Body of pancreas (tissue), 4 donors: Measurements from ENCODE around the gene ASPM. TPM values are rescaled to one million over a fixed set of nuclear protein-coding genes. Genes with fewer than 3 reads are reported as not detected.
"Not testable (repeated sequence)": the region's sequence is repeated elsewhere in the genome, so short reads cannot be mapped to it uniquely, and the experiment has no call there.

Experiments used
- ATAC-seq: fragments of 150-250 bp; one replicate; pipeline ENCODE4 v1.9.1; 2016
- DNase-seq, 4 donors: peaks; one replicate each; pipeline ENCODE4 v3.0.0-alpha.2; 2019
- H3K27ac ChIP-seq, 4 donors: fragments of 200-600 bp; sonication (generic); 1 replicate in 3 of 4; 2 replicates in 1 of 4; pipeline versions ENCODE4 v1.5.1 to v1.6.1; 2016 to 2019; ENCODE audit warnings: mild to moderate bottlenecking in 1 of 4, mixed read lengths in 1 of 4, moderate library complexity in 1 of 4
- H3K27me3 ChIP-seq, 2 donors: fragments of 200-600 bp; sonication (generic); one replicate each; pipeline ENCODE4 v1.6.0; 2016; ENCODE audit warnings: mild to moderate bottlenecking in 1 of 2
- H3K36me3 ChIP-seq, 2 donors: fragments of 200-600 bp; sonication (generic); replicated peaks in 1 of 2; 2 replicates each; pipeline ENCODE4 v1.5.1; 2016; ENCODE audit warnings: low read depth in 2 of 2; ENCODE audit not compliant: insufficient read depth in 1 of 2
- H3K4me1 ChIP-seq: fragments of 200-600 bp; sonication (generic); one replicate; pipeline ENCODE4 v1.6.0; 2016
- H3K4me3 ChIP-seq, 2 donors: fragments of 200-600 bp; sonication (generic); 1 replicate in 1 of 2; 2 replicates in 1 of 2; pipeline ENCODE4 v1.5.1; 2016 to 2019
- H3K9me3 ChIP-seq, 3 donors: fragments of 200-600 bp; sonication (generic); 1 replicate in 2 of 3; 2 replicates in 1 of 3; pipeline ENCODE4 v1.5.1; 2016
- CTCF ChIP-seq, 7 experiments: fragments of 450-650 bp in 4 of 7; fragments of 200-600 bp in 3 of 7; sonication (generic) in 3 of 7; IDR thresholded peaks; one replicate each; pipeline ENCODE4 v1.5.1; 2016 to 2019; ENCODE audit warnings: antibody characterized with exemption in 7 of 7
- POLR2A ChIP-seq, 3 donors: fragments of 450-650 bp; IDR thresholded peaks; one replicate each; pipeline ENCODE4 v1.6.1; 2016; ENCODE audit warnings: antibody characterized with exemption in 3 of 3, mild to moderate bottlenecking in 2 of 3
- WGBS, 2 donors: methylation state at CpG; one replicate each; pipeline ENCODE4 v1.1.5; 2017; 5-methylcytosine and 5-hydroxymethylcytosine counted together
- intact Hi-C: fragments of 100-400 bp; cut with DNase I; formaldehyde crosslinking; loops from one replicate; pipeline ENCODE4 v1.15.1; 2023
- total RNA-seq, 2 donors: library from RNA; depleted of rRNA; stranded (reverse); fragments of >200 nt; gene quantifications; one replicate each; pipeline ENCODE4 v1.1.0, GENCODE V29; 2016

Gene ASPM
- total RNA-seq, 2 donors from 2014 or later = under 0.01 to 0.66 TPM

- no peaks in the 10 kb centered on the region for H3K4me1 ChIP-seq
- no peak overlapping the region for H3K27ac ChIP-seq
- intact Hi-C loops = no loop called here
- H3K27me3 ChIP-seq = no peaks in the 10 kb centered on the region
- H3K4me3 ChIP-seq = no peak overlapping the region
- DNase-seq (no peak), ATAC-seq (no peak)
- no peaks in the 10 kb centered on the region for H3K36me3 ChIP-seq
- TF ChIP-seq CTCF (IDR thresholded peaks at IDR 0.05) = no peak
- TF ChIP-seq POLR2A (IDR thresholded peaks at IDR 0.05) = no peak
- no peaks in the 10 kb centered on the region for H3K9me3 ChIP-seq
Observed at GRCh38 chr1:197049100-197049499, 97.4 kb downstream of the ASPM start.

GRCh38 chr1:197042676-197043341, 103.7 kb downstream of the ASPM start:
- no peaks in the 10 kb centered on the region for H3K4me1 ChIP-seq
- WGBS, 2 donors = 65 to 73% methylated on average over 4 of the region's 4 CpGs
- ATAC-seq = no peak

GRCh38 chr1:197041486-197042353, 104.7 kb downstream of the ASPM start:
- Histone ChIP-seq H3K27me3 (no peaks in the 10 kb centered on the region), H3K36me3 (no peaks in the 10 kb centered on the region), H3K4me3 (no peak overlapping the region), H3K4me1 (no peaks in the 10 kb centered on the region), H3K27ac (no peak overlapping the region), H3K9me3 (no peaks in the 10 kb centered on the region)
- intact Hi-C loops = no loop called here
- 54 to 67% methylated on average over 7 of the region's 7 CpGs for WGBS, 2 donors
- ATAC-seq (no peak), DNase-seq (no peak)
- no peak for TF ChIP-seq POLR2A (IDR thresholded peaks at IDR 0.05)
- TF ChIP-seq CTCF (IDR thresholded peaks at IDR 0.05) = no peak

More at GRCh38 chr1:197042676-197043341, 103.7 kb downstream of the ASPM start:
- H3K9me3 ChIP-seq = no peaks in the 10 kb centered on the region
- H3K27me3 ChIP-seq = no peaks in the 10 kb centered on the region
- H3K4me3 ChIP-seq = no peak overlapping the region
- H3K27ac ChIP-seq = no peak overlapping the region
- TF ChIP-seq CTCF (IDR thresholded peaks at IDR 0.05) = no peak
- no peak for TF ChIP-seq POLR2A (IDR thresholded peaks at IDR 0.05)
- intact Hi-C loops = no loop called here
- no peak for DNase-seq
- H3K36me3 ChIP-seq = no peaks in the 10 kb centered on the region

GRCh38 chr1:197036861-197037260, 109.6 kb downstream of the ASPM start:
- ATAC-seq (no peak), DNase-seq (no peak)
- Histone ChIP-seq H3K9me3 (no peaks in the 10 kb centered on the region), H3K36me3 (no peaks in the 10 kb centered on the region), H3K4me3 (no peak overlapping the region), H3K27me3 (no peaks in the 10 kb centered on the region), H3K27ac (no peak overlapping the region), H3K4me1 (no peaks in the 10 kb centered on the region)
- intact Hi-C loops = no loop called here
- TF ChIP-seq CTCF (IDR thresholded peaks at IDR 0.05) (no peak), POLR2A (IDR thresholded peaks at IDR 0.05) (no peak)
- WGBS, 2 donors = 88 to 90% methylated on average over 3 of the region's 3 CpGs

GRCh38 chr1:197034631-197035339, 111.7 kb downstream of the ASPM start:
- ATAC-seq, H3K9me3 ChIP-seq, DNase-seq, H3K27me3 ChIP-seq, intact Hi-C loops, H3K4me3 ChIP-seq, H3K36me3 ChIP-seq, H3K27ac ChIP-seq, H3K4me1 ChIP-seq: not testable (repeated sequence)
- 63 to 68% methylated on average over 6 of the region's 6 CpGs for WGBS, 2 donors
